ENCODE measurements around the gene STAT5A. TPM values are rescaled to one million over a fixed set of nuclear protein-coding genes. Genes with fewer than 3 reads are reported as not detected.
A peak's percentile ranks its signal among the peaks of the same experiment; 100 is the strongest.

STAT5A gene
- total and polyA plus RNA-seq, 9 of the 15 experiments (the other 6 are each of a cell fraction or from before 2014, with no cell fraction given): 79.9 to 415 (median 196) TPM

DNA sequence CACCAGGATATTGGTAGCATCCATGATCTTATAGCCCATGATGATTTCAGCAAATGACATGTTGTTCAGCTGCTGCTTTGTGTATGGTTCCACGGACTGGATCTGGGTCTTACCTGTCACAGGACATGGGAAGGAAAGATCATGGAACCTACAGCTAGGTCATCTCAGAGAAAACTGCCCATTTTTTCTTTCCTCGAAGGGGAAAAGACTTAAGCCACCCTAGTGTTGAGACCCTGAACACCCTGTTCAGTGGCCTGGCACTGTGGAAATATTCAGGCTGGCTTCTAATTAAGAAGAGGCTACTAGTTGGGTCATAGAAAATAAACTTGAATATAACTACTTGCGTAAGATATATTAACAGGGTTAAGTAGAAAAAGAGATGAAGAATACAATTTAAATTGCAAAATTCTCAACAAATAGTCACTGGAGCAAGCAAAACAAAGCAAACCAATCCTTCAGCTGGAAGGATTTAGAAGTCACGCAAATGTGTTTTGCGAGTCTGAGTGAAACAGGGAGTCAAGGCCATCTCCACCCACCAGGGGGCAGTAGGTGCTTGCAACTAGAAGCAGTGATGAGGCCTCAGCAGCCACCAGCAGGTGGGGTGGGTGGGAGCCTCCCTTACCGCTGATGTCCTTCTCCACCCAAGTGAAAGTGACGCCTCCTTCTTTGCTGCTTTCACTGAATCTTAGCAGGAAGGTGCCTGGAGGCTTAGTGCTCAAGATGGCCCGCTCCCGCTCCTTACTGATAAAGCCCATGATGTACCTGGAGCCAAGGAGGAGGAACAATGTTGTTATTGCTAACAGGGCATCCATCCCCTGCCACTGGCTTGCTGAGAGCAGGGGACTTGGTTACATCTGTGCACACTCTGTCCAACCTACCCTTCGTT lies 34.3 kb downstream of the STAT5A start (continued):
- TF ChIP-seq, protein P1, sequence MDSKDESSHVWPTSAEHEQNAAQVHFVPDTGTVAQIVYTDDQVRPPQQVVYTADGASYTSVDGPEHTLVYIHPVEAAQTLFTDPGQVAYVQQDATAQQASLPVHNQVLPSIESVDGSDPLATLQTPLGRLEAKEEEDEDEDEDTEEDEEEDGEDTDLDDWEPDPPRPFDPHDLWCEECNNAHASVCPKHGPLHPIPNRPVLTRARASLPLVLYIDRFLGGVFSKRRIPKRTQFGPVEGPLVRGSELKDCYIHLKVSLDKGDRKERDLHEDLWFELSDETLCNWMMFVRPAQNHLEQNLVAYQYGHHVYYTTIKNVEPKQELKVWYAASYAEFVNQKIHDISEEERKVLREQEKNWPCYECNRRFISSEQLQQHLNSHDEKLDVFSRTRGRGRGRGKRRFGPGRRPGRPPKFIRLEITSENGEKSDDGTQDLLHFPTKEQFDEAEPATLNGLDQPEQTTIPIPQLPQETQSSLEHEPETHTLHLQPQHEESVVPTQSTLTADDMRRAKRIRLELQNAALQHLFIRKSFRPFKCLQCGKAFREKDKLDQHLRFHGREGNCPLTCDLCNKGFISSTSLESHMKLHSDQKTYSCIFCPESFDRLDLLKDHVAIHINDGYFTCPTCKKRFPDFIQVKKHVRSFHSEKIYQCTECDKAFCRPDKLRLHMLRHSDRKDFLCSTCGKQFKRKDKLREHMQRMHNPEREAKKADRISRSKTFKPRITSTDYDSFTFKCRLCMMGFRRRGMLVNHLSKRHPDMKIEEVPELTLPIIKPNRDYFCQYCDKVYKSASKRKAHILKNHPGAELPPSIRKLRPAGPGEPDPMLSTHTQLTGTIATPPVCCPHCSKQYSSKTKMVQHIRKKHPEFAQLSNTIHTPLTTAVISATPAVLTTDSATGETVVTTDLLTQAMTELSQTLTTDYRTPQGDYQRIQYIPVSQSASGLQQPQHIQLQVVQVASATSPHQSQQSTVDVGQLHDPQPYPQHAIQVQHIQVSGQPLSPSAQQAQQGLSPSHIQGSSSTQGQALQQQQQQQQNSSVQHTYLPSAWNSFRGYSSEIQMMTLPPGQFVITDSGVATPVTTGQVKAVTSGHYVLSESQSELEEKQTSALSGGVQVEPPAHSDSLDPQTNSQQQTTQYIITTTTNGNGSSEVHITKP (IDR thresholded peaks at IDR 0.05; ENCODE audit: partially characterized antibody): peak; percentile 14
- peak; percentile 49; the same call in 1 of the 2 replicates for TF ChIP-seq BHLHE40 (IDR thresholded peaks at IDR 0.05; ENCODE audit: low read length)
- no peak for TF ChIP-seq MIER1 (IDR thresholded peaks at IDR 0.05; ENCODE audit: low read depth)
- no peak for TF ChIP-seq ASH1L (IDR thresholded peaks at IDR 0.05; ENCODE audit: borderline replicate concordance, low read depth, partially characterized antibody)
- TF ChIP-seq WHSC1 (IDR thresholded peaks at IDR 0.05; ENCODE audit: low read length): no peak
- TF ChIP-seq MEIS2 (IDR thresholded peaks at IDR 0.05; ENCODE audit: partially characterized antibody): peak; percentile 5
- no peak for TF ChIP-seq ZSCAN29 (IDR thresholded peaks at IDR 0.05)
- TF ChIP-seq NCOA6 (IDR thresholded peaks at IDR 0.05): no peak
- peak; percentile 47; the same call in 1 of the 2 replicates for TF ChIP-seq AFF4 (CRISPR knock-in tag; IDR thresholded peaks at IDR 0.05)
- TF ChIP-seq ZNF583 (CRISPR knock-in tag; IDR thresholded peaks at IDR 0.05): no peak

Measured in K562 (cell line).